Keratinocyte (primary cell): Measurements from ENCODE around the gene CBLN1. TPM values are rescaled to one million over a fixed set of nuclear protein-coding genes. Genes with fewer than 3 reads are reported as not detected.

ENCODE experiments used
- DNase-seq: peaks from one replicate; pipeline ENCODE4 v3.0.0-alpha.2; 2011; ENCODE audit warnings: low read depth, missing footprints, low spot score
- FAIRE-seq: peaks from 2 replicates; lab custom pipeline; 2011; peaks lifted over from hg19 to GRCh38; lab: Jason Lieb, UNC
- H2AFZ ChIP-seq: 2 replicates; pipeline ENCODE4 v1.6.0; 2012; ENCODE audit warnings: low read length, control low read depth, inconsistent platforms; ENCODE audit not compliant: control insufficient read depth
- H3K27ac ChIP-seq: 2 replicates; pipeline ENCODE4 v1.5.1; 2011; ENCODE audit warnings: low read length; ENCODE audit not compliant: control insufficient read depth, insufficient read depth
- H3K27me3 ChIP-seq: 3 replicates; pipeline ENCODE4 v1.6.0; 2011; ENCODE audit warnings: low read length; ENCODE audit not compliant: control insufficient read depth, insufficient read depth; ENCODE audit errors: extremely low read depth
- H3K36me3 ChIP-seq, 2 experiments: 2 replicates in 1 of 2; 3 replicates in 1 of 2; pipeline ENCODE4 v1.5.1; 2011; ENCODE audit warnings: low read length in 2 of 2, mild to moderate bottlenecking in 1 of 2; ENCODE audit not compliant: control insufficient read depth in 2 of 2, insufficient read depth in 2 of 2; ENCODE audit errors: extremely low read depth in 1 of 2
- H3K4me1 ChIP-seq: 3 replicates; pipeline ENCODE4 v1.5.1; 2011; ENCODE audit warnings: low read length; ENCODE audit not compliant: control insufficient read depth, insufficient read depth; ENCODE audit errors: extremely low read depth
- H3K4me2 ChIP-seq: 3 replicates; pipeline ENCODE4 v1.6.0; 2011; ENCODE audit warnings: low read depth, low read length; ENCODE audit not compliant: control insufficient read depth, insufficient read depth; ENCODE audit errors: extremely low read depth
- H3K4me3 ChIP-seq, 3 experiments: fragments of 200-600 bp in 1 of 3; sonication (generic) in 1 of 3; 2 replicates in 2 of 3; 3 replicates in 1 of 3; pipeline ENCODE4 v1.5.1; 2011 to 2016; ENCODE audit warnings: low read length in 3 of 3, mild to moderate bottlenecking in 3 of 3, control low read depth in 2 of 3, inconsistent platforms in 1 of 3, low read depth in 1 of 3, mixed read lengths in 1 of 3, mixed run types in 1 of 3, moderate library complexity in 1 of 3; ENCODE audit not compliant: control insufficient read depth in 2 of 3, insufficient read depth in 2 of 3; ENCODE audit errors: extremely low read depth in 1 of 3
- H3K79me2 ChIP-seq: 2 replicates; pipeline ENCODE4 v1.6.0; 2012; ENCODE audit warnings: low read length; ENCODE audit not compliant: control insufficient read depth, insufficient read depth
- H3K9ac ChIP-seq: 3 replicates; pipeline ENCODE4 v1.6.0; 2011; ENCODE audit warnings: low read length; ENCODE audit not compliant: control insufficient read depth, insufficient read depth; ENCODE audit errors: extremely low read depth
- H3K9me1 ChIP-seq: 3 replicates; pipeline ENCODE4 v1.6.0; 2011; ENCODE audit warnings: low read length; ENCODE audit not compliant: control insufficient read depth, insufficient read depth; ENCODE audit errors: extremely low read depth
- H3K9me3 ChIP-seq: 2 replicates; pipeline ENCODE4 v1.5.1; 2012; ENCODE audit warnings: low read depth, low read length; ENCODE audit not compliant: control insufficient read depth
- H4K20me1 ChIP-seq: 3 replicates; pipeline ENCODE4 v1.6.0; 2011; ENCODE audit warnings: low read length; ENCODE audit not compliant: control insufficient read depth, insufficient read depth; ENCODE audit errors: extremely low read depth
- EZH2 ChIP-seq: IDR thresholded peaks from one replicate; pipeline ENCODE4 v1.6.1; 2012; ENCODE audit warnings: inconsistent platforms, mild to moderate bottlenecking, low read length, moderate library complexity
- dilution Hi-C: fragments of 300-500 bp; cut with MboI; formaldehyde crosslinking; loops from one replicate; pipeline ENCODE4 v1.7.0; 2020; ENCODE audit warnings: low sequenced_read_pairs; ENCODE audit not compliant: extremely low pct_ligation_motif_present
- polyA plus RNA-seq, 5 experiments: library from polyadenylated mRNA; depleted of rRNA in 3 of 5; stranded (reverse) in 3 of 5; stranded (forward) in 1 of 5; unstranded in 1 of 5; fragments of >200 nt; gene quantifications; 1 replicate in 1 of 5; 2 replicates in 3 of 5; 3 replicates in 1 of 5; pipeline versions ENCODE4 v1.2.1 to v1.2.3, GENCODE V29; 2011 to 2012; ENCODE audit warnings: missing spikeins in 2 of 5, low read depth in 1 of 5, low replicate concordance in 1 of 5
- TF ChIP-seq, protein P1 (sequence below), 3 experiments: IDR thresholded peaks in 1 of 3; conservative IDR thresholded peaks in 1 of 3; optimal IDR thresholded peaks in 1 of 3; 2 replicates in 2 of 3; 3 replicates in 1 of 3; pipeline versions ENCODE3 to v1.5.1; 2011; ENCODE audit warnings: low read length in 3 of 3, mild to moderate bottlenecking in 3 of 3, moderate library complexity in 2 of 3, control low read depth in 1 of 3, inconsistent platforms in 1 of 3; ENCODE audit not compliant: insufficient read depth in 2 of 3; ENCODE audit errors: extremely low read depth in 1 of 3

Gene CBLN1
- polyA plus RNA-seq, 1 donor (not counting 4 experiments of a cell fraction or from before 2014, with no cell fraction given): not detected

DNA sequence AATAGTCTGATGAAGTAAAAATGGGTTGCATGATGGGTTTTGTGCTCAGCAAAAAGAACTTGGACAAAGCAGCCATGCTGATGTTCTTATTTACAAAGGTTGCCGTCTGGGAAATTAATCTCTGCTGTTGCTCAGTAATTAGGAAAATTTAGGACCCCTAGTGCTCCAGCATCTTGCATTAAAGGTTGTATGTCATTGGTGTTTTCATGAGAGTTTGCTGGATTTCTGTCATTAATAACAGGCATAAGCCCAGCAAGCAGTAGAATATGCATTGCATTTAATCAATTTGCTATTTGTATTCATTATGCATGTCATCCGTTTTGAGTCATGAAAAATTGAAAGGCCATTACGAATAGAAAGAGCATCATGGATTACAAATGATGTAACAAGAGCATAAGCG lies 46.7 kb upstream of the CBLN1 start:
- no peak for FAIRE-seq

DNA sequence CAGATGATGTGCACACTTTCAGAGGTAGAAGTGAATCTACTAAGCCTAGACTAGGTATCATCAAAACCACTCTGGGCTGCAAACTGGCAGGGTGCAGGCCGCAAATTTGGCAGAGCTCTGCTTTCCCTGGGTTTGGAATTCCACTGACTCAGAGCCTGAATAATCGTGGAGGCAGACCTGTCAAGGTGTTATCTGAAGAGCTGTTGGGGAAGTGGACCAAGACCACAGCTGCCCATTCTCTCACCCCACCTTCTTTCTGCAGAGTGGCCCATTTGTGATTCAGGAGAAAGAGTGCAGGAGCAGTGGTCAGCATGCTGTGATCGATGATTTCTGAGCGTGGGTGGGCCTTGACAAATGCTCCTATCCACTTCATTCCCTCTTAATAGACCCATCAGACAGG lies 45.8 kb upstream of the CBLN1 start:
- no peak overlapping the region for H3K4me3 ChIP-seq
- no peak overlapping the region for H3K27ac ChIP-seq
- H3K79me2 ChIP-seq: no peaks in the 10 kb centered on the region
- no peak overlapping the region for H3K9ac ChIP-seq
- TF ChIP-seq, protein P1, sequence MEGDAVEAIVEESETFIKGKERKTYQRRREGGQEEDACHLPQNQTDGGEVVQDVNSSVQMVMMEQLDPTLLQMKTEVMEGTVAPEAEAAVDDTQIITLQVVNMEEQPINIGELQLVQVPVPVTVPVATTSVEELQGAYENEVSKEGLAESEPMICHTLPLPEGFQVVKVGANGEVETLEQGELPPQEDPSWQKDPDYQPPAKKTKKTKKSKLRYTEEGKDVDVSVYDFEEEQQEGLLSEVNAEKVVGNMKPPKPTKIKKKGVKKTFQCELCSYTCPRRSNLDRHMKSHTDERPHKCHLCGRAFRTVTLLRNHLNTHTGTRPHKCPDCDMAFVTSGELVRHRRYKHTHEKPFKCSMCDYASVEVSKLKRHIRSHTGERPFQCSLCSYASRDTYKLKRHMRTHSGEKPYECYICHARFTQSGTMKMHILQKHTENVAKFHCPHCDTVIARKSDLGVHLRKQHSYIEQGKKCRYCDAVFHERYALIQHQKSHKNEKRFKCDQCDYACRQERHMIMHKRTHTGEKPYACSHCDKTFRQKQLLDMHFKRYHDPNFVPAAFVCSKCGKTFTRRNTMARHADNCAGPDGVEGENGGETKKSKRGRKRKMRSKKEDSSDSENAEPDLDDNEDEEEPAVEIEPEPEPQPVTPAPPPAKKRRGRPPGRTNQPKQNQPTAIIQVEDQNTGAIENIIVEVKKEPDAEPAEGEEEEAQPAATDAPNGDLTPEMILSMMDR (optimal IDR thresholded peaks at IDR 0.05 in 1 of 3, IDR thresholded peaks at IDR 0.05 in 1 of 3, conservative IDR thresholded peaks at IDR 0.05 in 1 of 3; ENCODE audit: extremely low read depth in 1 of 3, insufficient read depth in 2 of 3, low read length in 3 of 3): no peak
- no peak for TF ChIP-seq EZH2
- FAIRE-seq (no peak), DNase-seq (no peak)
- H3K9me3 ChIP-seq: no peaks in the 10 kb centered on the region
- H4K20me1 ChIP-seq: no peaks in the 10 kb centered on the region
- no peaks in the 10 kb centered on the region for H3K36me3 ChIP-seq
- no peaks in the 10 kb centered on the region for H3K9me1 ChIP-seq
- H2AFZ ChIP-seq: no peak overlapping the region
- dilution Hi-C loops: no loop called here
- no peak overlapping the region for H3K4me2 ChIP-seq
- no peaks in the 10 kb centered on the region for H3K4me1 ChIP-seq
- H3K27me3 ChIP-seq: no peaks in the 10 kb centered on the region

More for the DNA sequence above, 46.7 kb upstream of the CBLN1 start:
- H3K4me1 ChIP-seq: no peaks in the 10 kb centered on the region
- no peak overlapping the region for H3K4me2 ChIP-seq
- no peak overlapping the region for H3K4me3 ChIP-seq
- H3K9me3 ChIP-seq: no peaks in the 10 kb centered on the region
- H3K9me1 ChIP-seq: no peaks in the 10 kb centered on the region
- H4K20me1 ChIP-seq: no peaks in the 10 kb centered on the region
- no peak overlapping the region for H3K9ac ChIP-seq
- no peak overlapping the region for H3K27ac ChIP-seq
- DNase-seq: no peak
- no peaks in the 10 kb centered on the region for H3K27me3 ChIP-seq
- no peaks in the 10 kb centered on the region for H3K79me2 ChIP-seq
- no peak overlapping the region for H2AFZ ChIP-seq
- dilution Hi-C loops: no loop called here
- H3K36me3 ChIP-seq: no peaks in the 10 kb centered on the region
- TF ChIP-seq, protein P1 (optimal IDR thresholded peaks at IDR 0.05 in 1 of 3, IDR thresholded peaks at IDR 0.05 in 1 of 3, conservative IDR thresholded peaks at IDR 0.05 in 1 of 3; ENCODE audit: extremely low read depth in 1 of 3, insufficient read depth in 2 of 3, low read length in 3 of 3): no peak
- no peak for TF ChIP-seq EZH2
